ENCODE results near the gene EMP1. TPM values are rescaled to one million over a fixed set of nuclear protein-coding genes. Genes with fewer than 3 reads are reported as not detected.
A peak's percentile ranks its signal among the peaks of the same experiment; 100 is the strongest.

The EMP1 gene
- total and polyA plus RNA-seq, 2 donors: 71.6 to 139 TPM

GRCh38 chr12:13228579-13228978, 32.1 kb downstream of the EMP1 start:
- Histone ChIP-seq H3K27ac (ENCODE audit: low read depth) (no peak overlapping the region), H3K36me3 (ENCODE audit: insufficient read depth) (no peaks in the 10 kb centered on the region)
- WGBS: 84% methylated on average over 7 of the region's 7 CpGs

GRCh38 chr12:13229504-13229903, 33.0 kb downstream of the EMP1 start:
- WGBS: 61% methylated on average over 5 of the region's 5 CpGs
- no peak overlapping the region for H3K4me3 ChIP-seq (ENCODE audit: low read depth, low read length)
- H3K27ac ChIP-seq (ENCODE audit: low read depth): no peak overlapping the region
- no peaks in the 10 kb centered on the region for H3K4me1 ChIP-seq (ENCODE audit: insufficient read depth)
- H3K36me3 ChIP-seq (ENCODE audit: insufficient read depth): no peaks in the 10 kb centered on the region
- DNase-seq (ENCODE audit: extremely low spot score): no peak

More at GRCh38 chr12:13228579-13228978, 32.1 kb downstream of the EMP1 start:
- DNase-seq (ENCODE audit: extremely low spot score): no peak
- no peaks in the 10 kb centered on the region for H3K4me1 ChIP-seq (ENCODE audit: insufficient read depth)
- H3K4me3 ChIP-seq (ENCODE audit: low read depth, low read length): no peak overlapping the region

- Histone ChIP-seq H3K4me1 (ENCODE audit: insufficient read depth) (no peaks in the 10 kb centered on the region), H3K4me3 (ENCODE audit: low read depth, low read length) (no peak overlapping the region), H3K27ac (ENCODE audit: low read depth) (no peak overlapping the region), H3K36me3 (ENCODE audit: insufficient read depth) (no peaks in the 10 kb centered on the region)
- DNase-seq (ENCODE audit: extremely low spot score): no peak
- WGBS: 74% methylated on average over 5 of the region's 5 CpGs
Observed at GRCh38 chr12:13230500-13230899, 34.0 kb downstream of the EMP1 start.

GRCh38 chr12:13233830-13234641, 37.5 kb downstream of the EMP1 start:
- WGBS: 65% methylated on average over 8 of the region's 8 CpGs
- DNase-seq (ENCODE audit: extremely low spot score): peak; percentile 31

GRCh38 chr12:13238204-13238603, 41.7 kb downstream of the EMP1 start:
- Histone ChIP-seq H3K36me3 (ENCODE audit: insufficient read depth) (no peaks in the 10 kb centered on the region), H3K27ac (ENCODE audit: low read depth) (no peak overlapping the region), H3K4me3 (ENCODE audit: low read depth, low read length) (no peak overlapping the region), H3K4me1 (ENCODE audit: insufficient read depth) (no peaks in the 10 kb centered on the region)
- DNase-seq (ENCODE audit: extremely low spot score): no peak
- WGBS: 73% methylated on average over 7 of the region's 7 CpGs

More at GRCh38 chr12:13233830-13234641, 37.5 kb downstream of the EMP1 start:
- no peak overlapping the region for H3K4me3 ChIP-seq (ENCODE audit: low read depth, low read length)
- H3K36me3 ChIP-seq (ENCODE audit: insufficient read depth): no peaks in the 10 kb centered on the region
- H3K4me1 ChIP-seq (ENCODE audit: insufficient read depth): no peaks in the 10 kb centered on the region
- H3K27ac ChIP-seq (ENCODE audit: low read depth): no peak overlapping the region

GRCh38 chr12:13241833-13242488, 45.4 kb downstream of the EMP1 start:
- DNase-seq (ENCODE audit: extremely low spot score): no peak
- H3K4me3 ChIP-seq (ENCODE audit: low read depth, low read length): no peak overlapping the region
- no peaks in the 10 kb centered on the region for H3K36me3 ChIP-seq (ENCODE audit: insufficient read depth)
- WGBS: 66% methylated on average over 2 of the region's 2 CpGs
- H3K4me1 ChIP-seq (ENCODE audit: insufficient read depth): no peaks in the 10 kb centered on the region
- H3K27ac ChIP-seq (ENCODE audit: low read depth): no peak overlapping the region

DNA sequence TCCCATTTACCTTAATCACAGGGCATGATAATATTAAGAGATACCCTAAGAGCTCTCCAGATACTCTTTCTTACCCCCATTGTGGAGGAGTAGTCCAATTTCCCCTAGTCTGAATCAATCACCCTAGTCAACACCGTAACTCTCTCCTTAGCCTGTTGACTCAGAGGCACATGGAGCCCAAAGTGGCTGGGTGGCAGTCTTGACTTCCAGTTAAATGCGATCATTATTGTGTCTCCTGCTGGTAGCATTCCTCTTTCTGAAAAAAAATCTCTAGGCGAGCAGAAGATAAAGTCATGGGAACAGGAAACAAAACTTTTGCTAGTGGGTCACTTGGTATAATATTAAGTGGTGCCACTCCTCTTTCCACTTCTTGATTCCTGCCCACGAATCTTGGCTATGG, 46.4 kb downstream of the EMP1 start:
- Histone ChIP-seq H3K4me1 (ENCODE audit: insufficient read depth) (no peaks in the 10 kb centered on the region), H3K4me3 (ENCODE audit: low read depth, low read length) (no peak overlapping the region), H3K36me3 (ENCODE audit: insufficient read depth) (no peaks in the 10 kb centered on the region), H3K27ac (ENCODE audit: low read depth) (no peak overlapping the region)
- no peak for DNase-seq (ENCODE audit: extremely low spot score)
- 81% methylated on average over 4 of the region's 4 CpGs for WGBS

GRCh38 chr12:13243516-13244070, 47.1 kb downstream of the EMP1 start:
- Histone ChIP-seq H3K27ac (ENCODE audit: low read depth) (no peak overlapping the region), H3K4me3 (ENCODE audit: low read depth, low read length) (no peak overlapping the region), H3K36me3 (ENCODE audit: insufficient read depth) (no peaks in the 10 kb centered on the region), H3K4me1 (ENCODE audit: insufficient read depth) (no peaks in the 10 kb centered on the region)
- WGBS: 62% methylated on average over 1 of the region's 1 CpG
- DNase-seq (ENCODE audit: extremely low spot score): no peak

GRCh38 chr12:13247596-13247995, 51.1 kb downstream of the EMP1 start:
- Histone ChIP-seq H3K36me3 (ENCODE audit: insufficient read depth) (no peaks in the 10 kb centered on the region), H3K4me1 (ENCODE audit: insufficient read depth) (no peaks in the 10 kb centered on the region), H3K4me3 (ENCODE audit: low read depth, low read length) (no peak overlapping the region), H3K27ac (ENCODE audit: low read depth) (no peak overlapping the region)
- 77% methylated on average over 3 of the region's 3 CpGs for WGBS
- no peak for DNase-seq (ENCODE audit: extremely low spot score)

- DNase-seq (ENCODE audit: extremely low spot score): no peak
- WGBS: 85% methylated on average over 1 of the region's 1 CpG
- Histone ChIP-seq H3K27ac (ENCODE audit: low read depth) (no peak overlapping the region), H3K36me3 (ENCODE audit: insufficient read depth) (no peaks in the 10 kb centered on the region), H3K4me3 (ENCODE audit: low read depth, low read length) (no peak overlapping the region), H3K4me1 (ENCODE audit: insufficient read depth) (no peaks in the 10 kb centered on the region)
Observed at GRCh38 chr12:13248964-13249363, 52.4 kb downstream of the EMP1 start.

DNA sequence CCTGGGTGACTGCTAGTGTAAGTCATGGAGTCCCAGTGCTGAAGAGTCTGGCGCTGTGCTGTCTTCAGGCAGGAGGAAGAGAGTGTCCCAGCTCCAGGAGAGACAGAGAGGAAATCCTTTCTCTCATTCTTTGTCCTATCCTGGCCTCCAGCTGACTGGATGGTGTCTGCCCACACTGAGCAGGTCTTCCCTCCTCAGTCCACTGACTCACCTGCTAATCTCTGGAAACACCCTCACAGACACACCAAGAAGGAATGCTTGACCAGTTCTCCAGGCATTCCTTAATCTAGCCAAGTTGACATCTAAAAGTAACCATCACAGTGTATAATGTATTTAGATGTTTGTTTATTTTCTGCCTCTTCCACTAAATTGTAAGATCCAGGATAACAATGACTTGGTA, 53.9 kb downstream of the EMP1 start:
- 100% methylated on average over 1 of the region's 1 CpG for WGBS
- Histone ChIP-seq H3K27ac (ENCODE audit: low read depth) (no peak overlapping the region), H3K36me3 (ENCODE audit: insufficient read depth) (no peaks in the 10 kb centered on the region)

DNA sequence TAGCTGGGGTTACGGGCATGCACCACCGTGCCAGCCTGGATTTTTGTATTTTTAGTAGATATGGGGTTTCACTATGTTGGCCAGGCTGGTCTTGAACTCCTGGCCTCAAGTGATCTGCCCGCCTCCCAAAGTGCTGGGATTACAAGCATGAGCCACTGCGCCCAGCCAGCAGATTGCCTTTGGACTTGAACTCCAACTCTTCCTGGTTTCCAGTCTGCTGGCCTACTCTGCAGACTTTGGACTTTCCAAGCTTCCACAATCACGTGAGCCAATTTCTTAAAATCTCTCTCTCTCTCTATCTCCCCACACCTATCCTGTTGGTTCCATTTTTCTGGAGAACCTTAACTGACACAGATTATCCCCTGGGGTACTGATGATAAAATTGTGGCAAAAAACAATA, 55.0 kb downstream of the EMP1 start:
- H3K4me1 ChIP-seq (ENCODE audit: insufficient read depth): no peaks in the 10 kb centered on the region
- 98% methylated on average over 5 of the region's 5 CpGs for WGBS
- no peak for DNase-seq (ENCODE audit: extremely low spot score)
- no peak overlapping the region for H3K27ac ChIP-seq (ENCODE audit: low read depth)
- no peak overlapping the region for H3K4me3 ChIP-seq (ENCODE audit: low read depth, low read length)
- no peaks in the 10 kb centered on the region for H3K36me3 ChIP-seq (ENCODE audit: insufficient read depth)

More for the DNA sequence above, 53.9 kb downstream of the EMP1 start:
- no peak for DNase-seq (ENCODE audit: extremely low spot score)
- Histone ChIP-seq H3K4me1 (ENCODE audit: insufficient read depth) (no peaks in the 10 kb centered on the region), H3K4me3 (ENCODE audit: low read depth, low read length) (no peak overlapping the region)

DNA sequence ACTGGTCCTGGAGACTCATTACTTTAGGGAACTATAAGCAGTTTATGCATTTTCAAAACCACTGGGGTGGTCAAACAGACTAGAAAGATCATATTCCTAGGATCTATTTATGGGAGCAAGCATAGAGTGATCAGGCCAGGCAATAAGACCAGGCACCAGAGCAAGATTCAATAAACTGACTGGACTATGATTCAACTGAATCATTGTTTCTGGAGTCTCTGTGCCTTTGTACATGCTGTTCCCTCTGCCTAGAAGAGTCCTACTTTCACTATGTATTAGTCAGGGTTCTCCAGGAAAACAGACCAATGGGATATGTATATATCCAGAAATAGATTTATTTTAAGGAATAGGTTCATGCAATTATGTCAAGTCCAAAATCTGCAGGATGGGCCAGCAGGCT, 55.5 kb downstream of the EMP1 start:
- DNase-seq (ENCODE audit: extremely low spot score): no peak
- Histone ChIP-seq H3K4me3 (ENCODE audit: low read depth, low read length) (no peak overlapping the region), H3K4me1 (ENCODE audit: insufficient read depth) (no peaks in the 10 kb centered on the region), H3K36me3 (ENCODE audit: insufficient read depth) (no peaks in the 10 kb centered on the region), H3K27ac (ENCODE audit: low read depth) (no peak overlapping the region)

DNA sequence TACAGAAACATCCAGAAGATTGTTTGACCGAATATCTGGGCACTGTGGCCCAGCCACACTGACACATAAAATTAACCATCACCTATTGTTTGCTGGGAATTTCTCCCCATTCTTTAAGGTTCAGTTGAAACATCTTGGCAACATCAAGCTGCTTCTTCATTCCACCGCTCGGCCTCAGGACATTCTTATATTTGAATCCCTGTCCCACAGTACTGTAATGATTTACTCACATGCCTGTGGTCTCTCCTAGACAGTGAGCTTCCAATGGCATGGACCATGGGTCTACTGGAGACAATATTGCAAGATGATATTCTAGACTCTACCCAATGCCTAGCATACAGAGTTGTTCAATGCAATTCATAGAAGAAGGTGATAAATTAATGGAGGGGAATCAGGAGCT, 56.1 kb downstream of the EMP1 start:
- Histone ChIP-seq H3K36me3 (ENCODE audit: insufficient read depth) (no peaks in the 10 kb centered on the region), H3K4me1 (ENCODE audit: insufficient read depth) (no peaks in the 10 kb centered on the region), H3K4me3 (ENCODE audit: low read depth, low read length) (no peak overlapping the region), H3K27ac (ENCODE audit: low read depth) (no peak overlapping the region)
- WGBS: 86% methylated on average over 3 of the region's 3 CpGs
- no peak for DNase-seq (ENCODE audit: extremely low spot score)
